ENCODE measurements around the gene LCE2D. TPM values are rescaled to one million over a fixed set of nuclear protein-coding genes. Genes with fewer than 3 reads are reported as not detected.
"Not testable (repeated sequence)": the region's sequence is repeated elsewhere in the genome, so short reads cannot be mapped to it uniquely, and the experiment has no call there.

LCE2D gene
- polyA plus RNA-seq, 1 experiment: not detected

GRCh38 chr1:152667648-152668047 is 4.5 kb downstream of the LCE2D start:
- ChIA-PET POLR2A (no interaction called here), CTCF (no interaction called here)
- no peak for DNase-seq (ENCODE audit: low read depth)
- H3K27me3 ChIP-seq (ENCODE audit: control insufficient read depth, insufficient read depth, low read length): no peaks in the 10 kb centered on the region
- no peak for TF ChIP-seq CTCF (IDR thresholded peaks at IDR 0.05; ENCODE audit: insufficient read depth, low read depth, low read length)
- no peak overlapping the region for H3K4me3 ChIP-seq (ENCODE audit: low read depth, low read length)
- no peaks in the 10 kb centered on the region for H3K36me3 ChIP-seq (ENCODE audit: control insufficient read depth, insufficient read depth, low read length)

GRCh38 chr1:152673016-152673415 is 9.8 kb downstream of the LCE2D start:
- no peak overlapping the region for H3K4me3 ChIP-seq (ENCODE audit: low read depth, low read length)
- no peaks in the 10 kb centered on the region for H3K27me3 ChIP-seq (ENCODE audit: control insufficient read depth, insufficient read depth, low read length)
- CTCF ChIA-PET: no interaction called here
- DNase-seq (ENCODE audit: low read depth): no peak
- TF ChIP-seq CTCF (IDR thresholded peaks at IDR 0.05; ENCODE audit: insufficient read depth, low read depth, low read length): no peak
- no peaks in the 10 kb centered on the region for H3K36me3 ChIP-seq (ENCODE audit: control insufficient read depth, insufficient read depth, low read length)
- POLR2A ChIA-PET: no interaction called here

DNA sequence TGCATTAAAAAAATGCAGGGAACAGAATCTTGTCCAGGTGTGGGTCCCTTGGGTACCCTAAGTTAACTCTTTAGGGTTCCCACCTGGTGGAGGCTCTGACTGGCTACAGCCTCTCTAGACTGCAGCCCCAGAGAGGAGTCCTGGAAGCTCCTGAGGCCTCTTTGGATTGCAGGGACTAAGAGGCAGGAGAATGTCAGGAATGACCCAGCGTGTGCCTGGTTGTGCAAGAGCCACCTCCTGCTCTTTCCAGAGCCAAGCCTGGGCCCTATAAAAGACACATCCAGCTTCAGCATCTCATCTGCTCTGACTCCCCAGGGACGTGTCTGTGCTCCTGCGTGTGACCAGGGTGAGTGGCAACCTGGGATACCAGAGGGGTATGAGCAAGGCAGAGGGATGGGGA is 11.8 kb downstream of the LCE2D start, which contains the start of gene LCE2C:
Gene LCE2C (plus strand): TSS at position 297 of the 400 bp plus-strand sequence. CDS start 737 bp downstream, outside the sequence.
- POLR2A ChIA-PET; DNase-seq (ENCODE audit: low read depth); H3K27me3 ChIP-seq (ENCODE audit: control insufficient read depth, insufficient read depth, low read length); H3K36me3 ChIP-seq (ENCODE audit: control insufficient read depth, insufficient read depth, low read length); H3K4me3 ChIP-seq (ENCODE audit: low read depth, low read length); CTCF ChIA-PET: not testable (repeated sequence)

- DNase-seq (ENCODE audit: low read depth): no peak
- CTCF ChIA-PET: no interaction called here
- H3K27me3 ChIP-seq (ENCODE audit: control insufficient read depth, insufficient read depth, low read length): no peaks in the 10 kb centered on the region
- H3K4me3 ChIP-seq (ENCODE audit: low read depth, low read length): no peak overlapping the region
- TF ChIP-seq CTCF (IDR thresholded peaks at IDR 0.05; ENCODE audit: insufficient read depth, low read depth, low read length): no peak
- POLR2A ChIA-PET: no interaction called here
- H3K36me3 ChIP-seq (ENCODE audit: control insufficient read depth, insufficient read depth, low read length): no peaks in the 10 kb centered on the region
Measured at GRCh38 chr1:152679459-152679858, 16.3 kb downstream of the LCE2D start.

- ChIA-PET CTCF (no interaction called here), POLR2A (no interaction called here)
- TF ChIP-seq CTCF (IDR thresholded peaks at IDR 0.05; ENCODE audit: insufficient read depth, low read depth, low read length): no peak
- H3K36me3 ChIP-seq (ENCODE audit: control insufficient read depth, insufficient read depth, low read length): no peaks in the 10 kb centered on the region
- H3K27me3 ChIP-seq (ENCODE audit: control insufficient read depth, insufficient read depth, low read length): no peaks in the 10 kb centered on the region
- no peak overlapping the region for H3K4me3 ChIP-seq (ENCODE audit: low read depth, low read length)
- no peak for DNase-seq (ENCODE audit: low read depth)
Measured at GRCh38 chr1:152681616-152682015, 18.4 kb downstream of the LCE2D start.

GRCh38 chr1:152683846-152684245 is 20.7 kb downstream of the LCE2D start:
- no peak for DNase-seq (ENCODE audit: low read depth)
- CTCF ChIA-PET: no interaction called here
- POLR2A ChIA-PET: no interaction called here
- Histone ChIP-seq H3K36me3 (ENCODE audit: control insufficient read depth, insufficient read depth, low read length) (no peaks in the 10 kb centered on the region), H3K4me3 (ENCODE audit: low read depth, low read length) (no peak overlapping the region), H3K27me3 (ENCODE audit: control insufficient read depth, insufficient read depth, low read length) (no peaks in the 10 kb centered on the region)
- no peak for TF ChIP-seq CTCF (IDR thresholded peaks at IDR 0.05; ENCODE audit: insufficient read depth, low read depth, low read length)

- H3K4me3 ChIP-seq (ENCODE audit: low read depth, low read length); DNase-seq (ENCODE audit: low read depth); POLR2A ChIA-PET; H3K36me3 ChIP-seq (ENCODE audit: control insufficient read depth, insufficient read depth, low read length); CTCF ChIA-PET; H3K27me3 ChIP-seq (ENCODE audit: control insufficient read depth, insufficient read depth, low read length): not testable (repeated sequence)
Measured at GRCh38 chr1:152685823-152686222, 22.6 kb downstream of the LCE2D start, which contains the start of gene LCE2B. LCE2B (plus strand) TSS chr1:152686123; CDS start chr1:152686844, 721 bp downstream.
